Ovary (tissue), 3 donors: ENCODE data around the gene TMEM238L.

Experiments
- CTCF ChIP-seq, 3 donors: fragments of 450-650 bp in 2 of 3; fragments of 200-600 bp in 1 of 3; IDR thresholded peaks; one replicate each; pipeline versions ENCODE4 v1.5.1 to v1.8.0; 2016 to 2022; ENCODE audit warnings: antibody characterized with exemption in 3 of 3, mild to moderate bottlenecking in 1 of 3
- POLR2A ChIP-seq: fragments of 450-650 bp; IDR thresholded peaks from one replicate; pipeline ENCODE4 v1.6.1; 2017; ENCODE audit warnings: antibody characterized with exemption, mild to moderate bottlenecking, moderate library complexity
- donor health status: DM: no; HTN: no; CAD: no.

GRCh38 chr17:10812674-10813073 is 8.8 kb upstream of the TMEM238L start:
- TF ChIP-seq CTCF (IDR thresholded peaks at IDR 0.05) (no peak), POLR2A (no peak)
